ENCODE measurements around the gene FOXP2.

GRCh38 chr7:114628362-114628761 lies 213.7 kb downstream of the FOXP2 start:
- TF ChIP-seq TCF4 (CRISPR knock-in tag; IDR thresholded peaks at IDR 0.05; ENCODE audit: borderline replicate concordance), result no peak
- no peak for TF ChIP-seq POU6F1 (CRISPR knock-in tag; IDR thresholded peaks at IDR 0.05; ENCODE audit: borderline replicate concordance, low read depth)
